HepG2 (cell line): Measurements from ENCODE around the gene WFDC1. TPM values are rescaled to one million over a fixed set of nuclear protein-coding genes. Genes with fewer than 3 reads are reported as not detected.

Source experiments
- ATAC-seq: fragments of 200-7000 bp; cut with Tn5 transposase; 3 replicates; pipeline ENCODE4 v1.9.1; 2020; ENCODE audit warnings: mild to moderate bottlenecking, moderate library complexity
- BruUV-seq: library from RNA; stranded (reverse); fragments of 400-500 nt; replicated peaks from 2 replicates; lab custom pipeline; 2021; lab: Mats Ljungman, UMichigan
- CTCF ChIA-PET: fragments of 300-600 bp; formaldehyde crosslinking; extraction: SDS; loops from one replicate; lab custom pipeline; 2021; ENCODE audit warnings: low total read pairs, inconsistent platforms, low intra/inter-chr PET ratio; lab: Yijun Ruan, JAX
- POLR2A ChIA-PET: fragments of 350-600 bp; sonication (Branson Sonifier 250); formaldehyde crosslinking; loops from one replicate; lab custom pipeline; 2020; ENCODE audit warnings: antibody characterized with exemption, inconsistent platforms; lab: Yijun Ruan, JAX
- DNase-seq: peaks from one replicate; pipeline ENCODE4 v3.0.0-alpha.2; 2015; ENCODE audit warnings: low spot score
- FAIRE-seq: peaks from 3 replicates; lab custom pipeline; 2011; peaks lifted over from hg19 to GRCh38; lab: Jason Lieb, UNC
- H2AFZ ChIP-seq: one replicate; pipeline ENCODE4 v1.6.1; 2011; ENCODE audit warnings: low read length, inconsistent platforms
- H3K27ac ChIP-seq: fragments of 300-600 bp; 3 replicates; pipeline ENCODE4 v1.8.0; 2011; ENCODE audit warnings: mixed run types, mild to moderate bottlenecking, mixed read lengths, low read length, inconsistent platforms; ENCODE audit not compliant: insufficient read depth; ENCODE audit errors: extremely low read length
- H3K27me3 ChIP-seq, 2 experiments: fragments of 200-600 bp in 1 of 2; 2 replicates in 1 of 2; 3 replicates in 1 of 2; pipeline versions ENCODE4 v1.6.0 to v1.8.0; 2011; ENCODE audit warnings: low read length in 2 of 2, mild to moderate bottlenecking in 2 of 2, moderate library complexity in 2 of 2, inconsistent platforms in 1 of 2; ENCODE audit not compliant: insufficient read depth in 2 of 2, control insufficient read depth in 1 of 2
- H3K36me3 ChIP-seq, 2 experiments: fragments of 200-600 bp in 1 of 2; replicated peaks in 1 of 2; 2 replicates in 1 of 2; 3 replicates in 1 of 2; pipeline versions ENCODE4 v1.5.1 to v1.8.0; 2011; ENCODE audit warnings: low read length in 2 of 2, inconsistent platforms in 1 of 2; ENCODE audit not compliant: insufficient read depth in 2 of 2, control insufficient read depth in 1 of 2
- H3K4me1 ChIP-seq: 2 replicates; pipeline ENCODE4 v1.5.1; 2012; ENCODE audit warnings: low read length, inconsistent platforms; ENCODE audit not compliant: insufficient read depth
- H3K4me2 ChIP-seq: 2 replicates; pipeline ENCODE4 v1.6.0; 2011; ENCODE audit warnings: low read depth, low read length, inconsistent platforms
- H3K4me3 ChIP-seq, 3 experiments: fragments of 200-600 bp in 1 of 3; sonication (generic), shearing (Covaris generic) in 1 of 3; replicated peaks in 1 of 3; 2 replicates each; pipeline ENCODE4 v1.5.1; 2011 to 2016; ENCODE audit warnings: low read length in 3 of 3, inconsistent platforms in 2 of 3, low read depth in 2 of 3, mild to moderate bottlenecking in 2 of 3, control low read depth in 1 of 3, mixed read lengths in 1 of 3; ENCODE audit not compliant: insufficient read depth in 1 of 3
- H3K79me2 ChIP-seq: one replicate; pipeline ENCODE4 v1.6.1; 2011; ENCODE audit warnings: low read length, inconsistent platforms; ENCODE audit not compliant: insufficient read depth
- H3K9ac ChIP-seq: 2 replicates; pipeline ENCODE4 v1.6.0; 2011; ENCODE audit warnings: mild to moderate bottlenecking, low read depth, low read length, inconsistent platforms; ENCODE audit not compliant: insufficient read depth
- H3K9me3 ChIP-seq: 2 replicates; pipeline ENCODE4 v1.5.1; 2012; ENCODE audit warnings: mild to moderate bottlenecking, low read length
- H4K20me1 ChIP-seq: 2 replicates; pipeline ENCODE4 v1.6.0; 2011; ENCODE audit warnings: inconsistent platforms, mild to moderate bottlenecking, low read length, moderate library complexity; ENCODE audit not compliant: insufficient read depth
- BATF2 ChIP-seq: sonication (generic); formaldehyde crosslinking; IDR thresholded peaks from 2 replicates; pipeline ENCODE4 v1.8.0; 2022; ENCODE audit warnings: mild to moderate bottlenecking, missing genetic modification reagents, moderate library complexity
- CTCF ChIP-seq: sonication (generic); formaldehyde crosslinking; IDR thresholded peaks from 2 replicates; pipeline ENCODE4 v1.5.0; 2020; ENCODE audit warnings: mild to moderate bottlenecking, missing genetic modification reagents, moderate library complexity
- DMAP1 ChIP-seq: IDR thresholded peaks from 2 replicates; pipeline ENCODE4 v1.6.1; 2016
- EP300 ChIP-seq, 3 experiments: sonication (generic) in 1 of 3; formaldehyde crosslinking in 1 of 3; IDR thresholded peaks; 2 replicates each; pipeline versions ENCODE4 v1.5.1 to v1.6.1; 2011 to 2020; ENCODE audit warnings: low read depth in 2 of 3, low read length in 2 of 3, borderline replicate concordance in 1 of 3, improper control_type of control experiment in 1 of 3, mild to moderate bottlenecking in 1 of 3, missing genetic modification reagents in 1 of 3, moderate library complexity in 1 of 3
- ETV6 ChIP-seq: sonication (generic); formaldehyde crosslinking; conservative IDR thresholded peaks from 2 replicates; pipeline ENCODE4 v1.4.0; 2020; ENCODE audit warnings: missing genetic modification reagents
- HCFC1 ChIP-seq: fragments of 150-350 bp; IDR thresholded peaks from 2 replicates; pipeline ENCODE4 v1.6.1; 2014; ENCODE audit warnings: low read depth, low read length
- HMG20A ChIP-seq: IDR thresholded peaks from 2 replicates; pipeline ENCODE4 v1.6.1; 2016; ENCODE audit warnings: borderline replicate concordance
- KDM6A ChIP-seq: IDR thresholded peaks from 2 replicates; pipeline ENCODE4 v1.6.1; 2016; ENCODE audit warnings: low read depth
- NCOA5 ChIP-seq: sonication (generic); formaldehyde crosslinking; IDR thresholded peaks from 2 replicates; pipeline ENCODE4 v1.4.0; 2020; ENCODE audit warnings: missing genetic modification reagents
- NR2F2 ChIP-seq: IDR thresholded peaks from 2 replicates; pipeline ENCODE4 v1.6.1; 2012; ENCODE audit warnings: low read depth, inconsistent platforms, borderline replicate concordance
- SALL1 ChIP-seq: sonication (generic); formaldehyde crosslinking; IDR thresholded peaks from 2 replicates; pipeline ENCODE4 v1.8.0; 2022; ENCODE audit warnings: mild to moderate bottlenecking, missing genetic modification reagents
- SP5 ChIP-seq: IDR thresholded peaks from 2 replicates; pipeline ENCODE4 v1.6.1; 2016; ENCODE audit warnings: low read depth, borderline replicate concordance
- SRF ChIP-seq: IDR thresholded peaks from 2 replicates; pipeline ENCODE4 v1.6.1; 2011; ENCODE audit warnings: mild to moderate bottlenecking, low read depth, low read length, moderate library complexity
- STAG1 ChIP-seq: sonication (generic); formaldehyde crosslinking; IDR thresholded peaks from 2 replicates; pipeline ENCODE4 v1.4.0; 2020; ENCODE audit warnings: missing genetic modification reagents
- TAF15 ChIP-seq: fragments of 200-400 bp; formaldehyde crosslinking; IDR thresholded peaks from one replicate; pipeline ENCODE4 v1.6.1; 2018; ENCODE audit warnings: mild to moderate bottlenecking, low read depth, low read length; ENCODE audit not compliant: poor library complexity, severe bottlenecking
- ZNF121 ChIP-seq: sonication (generic); formaldehyde crosslinking; IDR thresholded peaks from 2 replicates; pipeline ENCODE4 v1.5.0; 2020; ENCODE audit warnings: mild to moderate bottlenecking, missing genetic modification reagents
- ZNF253 ChIP-seq: sonication (generic); formaldehyde crosslinking; IDR thresholded peaks from 2 replicates; pipeline ENCODE4 v1.8.0; 2022; ENCODE audit warnings: mild to moderate bottlenecking, missing genetic modification reagents, borderline replicate concordance
- ZNF792 ChIP-seq: IDR thresholded peaks from 2 replicates; pipeline ENCODE4 v1.6.1; 2016
- WGBS: methylation state at CpG from one replicate; pipeline ENCODE4 v1.1.6; 2017; ENCODE audit warnings: low lambda C conversion rate; 5-methylcytosine and 5-hydroxymethylcytosine counted together
- in situ Hi-C: cut with HindIII; loops from 2 replicates; pipeline ENCODE4 v1.10.0; 2017; ENCODE audit warnings: low pct_unique_long_range_greater_than_20kb; ENCODE audit not compliant: extremely low pct_ligation_motif_present
- intact Hi-C: fragments of 100-400 bp; cut with micrococcal nuclease; formaldehyde crosslinking; loops from one replicate; pipeline ENCODE4 v1.10.0; 2022; ENCODE audit not compliant: unreplicated experiment
- polyA plus RNA-seq, 8 experiments: library from polyadenylated mRNA; depleted of rRNA in 3 of 8; stranded (reverse) in 7 of 8; unstranded in 1 of 8; fragments of >200 nt; fragmentation: Illumina TruSeq in 4 of 8; extraction: Trizol in 4 of 8; gene quantifications; 2 replicates each; pipeline versions ENCODE4 v1.2.1 to v1.2.3, GENCODE V29; 2011 to 2016; ENCODE audit warnings: low read depth in 4 of 8, missing spikeins in 1 of 8, mixed read lengths in 1 of 8; ENCODE audit not compliant: insufficient read depth in 1 of 8
- total RNA-seq, 5 experiments: library from RNA; depleted of rRNA; stranded (reverse); fragments of >200 nt; fragmentation: Illumina TruSeq; extraction: Trizol; gene quantifications; 2 replicates each; pipeline ENCODE4 v1.2.3, GENCODE V29; 2016; ENCODE audit warnings: low read depth in 1 of 5

WFDC1 gene
- total and polyA plus RNA-seq, 2 of the 13 experiments (the other 11 are each of a cell fraction or from before 2014, with no cell fraction given): not detected

DNA sequence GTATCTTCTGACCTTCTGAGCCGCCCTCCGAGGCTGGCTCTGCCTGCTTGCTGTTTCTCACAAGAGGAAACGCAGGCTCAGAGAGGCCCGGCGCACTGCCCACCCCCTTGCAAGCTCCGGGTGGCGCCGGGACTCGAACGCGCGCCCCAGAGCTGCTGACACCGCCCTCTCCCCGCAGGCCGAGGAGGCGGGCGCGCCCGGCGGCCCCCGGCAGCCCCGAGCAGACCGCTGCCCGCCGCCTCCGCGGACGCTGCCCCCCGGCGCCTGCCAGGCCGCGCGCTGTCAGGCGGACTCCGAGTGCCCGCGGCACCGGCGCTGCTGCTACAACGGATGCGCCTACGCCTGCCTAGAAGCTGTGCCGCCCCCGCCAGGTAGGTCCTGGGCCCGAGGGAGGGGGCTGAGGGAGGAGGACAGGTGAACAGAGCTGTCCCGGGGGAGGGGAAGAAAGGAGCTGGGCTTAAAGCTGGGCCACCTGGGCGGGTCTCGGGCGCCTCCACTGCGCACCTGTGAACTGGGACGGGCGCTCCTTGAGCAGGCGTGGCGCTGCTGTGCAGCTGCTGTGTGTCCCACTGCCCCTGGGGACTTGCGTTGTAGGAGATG lies 18.2 kb downstream of the WFDC1 start (continued):
- TF ChIP-seq CTCF (CRISPR knock-in tag) (peak; percentile 34), HMG20A (CRISPR knock-in tag) (no peak), ETV6 (CRISPR knock-in tag) (no peak), ZNF792 (no peak), STAG1 (peak; percentile 23; the same call in 1 of the 2 replicates)

DNA sequence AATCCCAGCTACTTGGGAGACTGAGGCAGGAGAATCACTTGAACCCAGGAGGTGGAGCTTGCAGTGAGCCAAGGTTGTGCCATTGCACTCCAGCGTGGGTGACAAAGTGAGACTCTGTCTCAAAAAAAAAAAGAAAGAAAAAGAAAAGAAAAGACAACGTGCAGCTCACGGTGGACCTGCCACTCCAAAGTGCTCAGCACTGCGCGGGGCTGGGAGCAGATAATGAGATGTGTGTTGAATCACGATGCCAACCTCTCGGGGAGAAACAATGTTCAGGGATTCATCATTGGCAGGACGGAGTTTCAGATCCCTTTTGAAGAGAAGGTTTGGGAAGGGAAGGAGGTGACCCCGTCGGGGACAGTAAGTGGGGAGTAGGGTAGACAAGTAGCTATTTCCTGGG lies 19.2 kb downstream of the WFDC1 start:
- peaks cover 6 to 55% of the 10 kb centered on the region in 2 experiments for H3K27me3 ChIP-seq
- DNase-seq (no peak), ATAC-seq (no peak), FAIRE-seq (no peak)
- H3K27ac ChIP-seq: no peak overlapping the region
- BruUV-seq: no TSS peak
- H3K4me1 ChIP-seq: no peaks in the 10 kb centered on the region
- no peak overlapping the region for H3K4me2 ChIP-seq
- no peak overlapping the region for H2AFZ ChIP-seq
- ChIA-PET CTCF (no interaction called here), POLR2A (no interaction called here)
- 15% methylated on average over 10 of the region's 10 CpGs for WGBS
- in situ Hi-C loops: no loop called here
- no peak overlapping the region for H3K4me3 ChIP-seq
- intact Hi-C loops: no loop called here
- no peaks in the 10 kb centered on the region for H3K79me2 ChIP-seq
- H4K20me1 ChIP-seq: no peaks in the 10 kb centered on the region
- peaks cover 5% of the 10 kb centered on the region for H3K9me3 ChIP-seq
- H3K36me3 ChIP-seq: no peaks in the 10 kb centered on the region
- no peak overlapping the region for H3K9ac ChIP-seq
- TF ChIP-seq HCFC1 (no peak), EP300 (IDR thresholded peaks at IDR 0.05; ENCODE audit: low read depth in 2 of 2, low read length in 2 of 2) (no peak), EP300 (CRISPR knock-in tag; IDR thresholded peaks at IDR 0.05; ENCODE audit: borderline replicate concordance) (no peak), SP5 (CRISPR knock-in tag) (no peak), NCOA5 (CRISPR knock-in tag) (no peak), NR2F2 (no peak), KDM6A (CRISPR knock-in tag) (no peak), ZNF121 (CRISPR knock-in tag) (no peak), SRF (no peak), TAF15 (no peak), DMAP1 (CRISPR knock-in tag) (no peak), BATF2 (CRISPR knock-in tag) (no peak), SALL1 (CRISPR knock-in tag) (no peak), ZNF253 (CRISPR knock-in tag) (no peak)
